HG03565 (cell line): ENCODE measurements around the gene NAXE.
"Not testable (repeated sequence)": the region's sequence is repeated elsewhere in the genome, so short reads cannot be mapped to it uniquely, and the experiment has no call there.

Source experiments
- ATAC-seq: cut with Tn5 transposase; IDR thresholded peaks from one replicate; pipeline ENCODE4 v1.9.1; 2021; ENCODE audit warnings: mild to moderate bottlenecking, moderate library complexity; ENCODE audit not compliant: unreplicated experiment

Gene NAXE

DNA sequence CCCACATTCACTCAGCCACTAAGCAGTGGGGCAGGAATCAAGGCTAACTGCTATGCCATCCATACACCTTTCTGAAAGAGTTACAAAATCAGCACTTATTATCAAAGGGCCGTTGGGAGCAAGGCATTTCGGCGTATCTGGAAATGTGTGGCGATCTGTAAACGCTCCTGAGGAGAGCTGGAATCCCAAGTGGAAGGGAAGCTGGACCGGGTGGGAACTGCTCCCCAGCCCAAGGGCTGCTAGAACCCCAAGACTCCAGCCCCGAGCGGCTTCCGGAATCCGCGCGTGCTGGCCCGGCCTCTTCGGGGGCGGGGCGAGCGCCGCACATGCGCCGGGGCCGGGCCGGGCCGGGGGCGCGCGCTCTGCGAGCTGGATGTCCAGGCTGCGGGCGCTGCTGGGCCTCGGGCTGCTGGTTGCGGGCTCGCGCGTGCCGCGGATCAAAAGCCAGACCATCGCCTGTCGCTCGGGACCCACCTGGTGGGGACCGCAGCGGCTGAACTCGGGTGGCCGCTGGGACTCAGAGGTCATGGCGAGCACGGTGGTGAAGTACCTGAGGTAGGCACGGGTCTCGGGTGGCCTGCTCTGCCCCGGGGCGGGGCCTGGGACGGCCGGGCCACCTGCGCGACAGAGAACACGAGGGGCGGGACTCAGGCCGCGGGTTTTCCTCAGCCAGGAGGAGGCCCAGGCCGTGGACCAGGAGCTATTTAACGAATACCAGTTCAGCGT, at the start of gene NAXE:
NAXE (plus strand) TSS at position 345 of the 726 bp plus-strand sequence; CDS start at position 374, 29 bp downstream.
- peak; percentile 60 for ATAC-seq

DNA sequence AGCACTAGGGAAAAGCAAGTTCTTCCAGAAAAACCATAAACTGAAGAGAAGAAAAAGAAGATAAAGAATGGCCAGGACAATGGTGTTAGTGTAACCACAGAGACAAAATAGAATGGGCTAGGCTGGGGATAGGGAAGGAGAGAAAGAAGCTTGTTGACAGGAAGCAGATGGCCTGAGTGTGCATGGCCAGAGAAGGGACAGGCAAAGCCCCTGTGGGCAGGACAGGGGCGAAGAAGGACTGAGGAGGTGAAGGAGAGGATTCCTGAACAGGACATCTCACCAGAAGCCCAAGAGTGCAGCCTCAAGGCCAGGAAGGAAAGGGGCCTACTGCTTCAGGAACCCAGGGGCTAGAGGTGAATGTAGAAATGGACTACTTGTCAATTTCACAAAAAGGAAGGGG, 48.5 kb upstream of the NAXE start:
- ATAC-seq, result no peak

DNA sequence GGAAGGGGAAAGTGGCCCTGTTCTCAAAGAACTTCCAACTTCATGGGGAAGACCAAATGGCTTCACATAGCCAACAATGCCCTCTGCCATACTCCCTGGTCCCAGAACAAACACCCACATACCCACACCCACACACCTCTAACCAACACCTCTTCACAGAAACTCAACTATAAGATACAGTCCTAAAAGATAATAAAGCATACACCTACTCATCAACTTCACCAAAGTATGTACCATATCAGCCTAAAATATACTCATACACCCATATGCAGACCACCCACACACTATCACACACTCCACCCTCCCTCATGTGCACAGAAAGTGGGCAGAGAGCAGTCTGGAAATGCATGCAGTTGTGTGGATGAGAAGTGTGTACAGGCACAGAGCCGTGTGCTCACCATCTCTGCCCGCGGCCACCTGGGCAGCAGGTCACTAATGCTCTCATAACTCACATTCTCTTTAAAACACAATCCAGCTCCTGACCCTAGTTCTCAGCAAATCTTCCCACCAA, 46.9 kb upstream of the NAXE start:
- no peak for ATAC-seq

DNA sequence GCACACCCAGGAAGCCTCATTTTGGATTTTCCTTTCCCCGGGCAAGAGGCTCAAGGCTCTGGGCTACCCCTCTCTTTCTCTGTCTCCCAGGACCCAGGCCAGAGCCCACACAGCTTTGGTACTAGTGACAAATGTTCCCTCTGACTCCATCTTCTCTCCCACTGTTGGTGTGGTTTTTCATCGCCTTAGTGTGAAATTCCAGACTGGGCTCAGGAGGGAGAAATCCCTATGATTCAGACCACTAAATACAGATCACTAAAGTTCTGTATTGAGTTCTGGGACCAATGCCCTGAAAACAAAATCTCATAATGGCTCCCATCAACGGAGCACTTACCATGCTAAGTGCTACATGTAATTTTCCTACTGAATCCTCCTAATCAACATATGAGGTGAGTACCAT, 45.3 kb upstream of the NAXE start:
- no peak for ATAC-seq

DNA sequence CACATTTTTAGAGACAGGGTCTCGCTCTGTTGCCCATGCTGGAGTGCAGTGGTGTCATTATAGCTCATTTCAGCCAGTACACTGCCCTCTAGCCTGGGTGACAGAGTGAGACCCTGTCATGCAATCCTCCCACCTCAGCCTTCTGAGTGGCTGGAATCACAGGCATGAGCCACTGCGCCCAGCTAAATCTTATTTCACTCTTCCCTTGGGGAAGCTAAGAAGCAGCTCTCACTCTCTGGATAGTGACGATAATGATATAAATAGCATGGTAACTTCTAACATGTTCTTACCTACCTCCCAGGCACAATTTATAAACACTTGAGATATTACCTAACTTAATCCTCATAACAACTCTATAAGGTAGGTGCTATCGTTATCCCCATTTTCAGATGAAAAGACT, 44.1 kb upstream of the NAXE start:
- no peak for ATAC-seq

DNA sequence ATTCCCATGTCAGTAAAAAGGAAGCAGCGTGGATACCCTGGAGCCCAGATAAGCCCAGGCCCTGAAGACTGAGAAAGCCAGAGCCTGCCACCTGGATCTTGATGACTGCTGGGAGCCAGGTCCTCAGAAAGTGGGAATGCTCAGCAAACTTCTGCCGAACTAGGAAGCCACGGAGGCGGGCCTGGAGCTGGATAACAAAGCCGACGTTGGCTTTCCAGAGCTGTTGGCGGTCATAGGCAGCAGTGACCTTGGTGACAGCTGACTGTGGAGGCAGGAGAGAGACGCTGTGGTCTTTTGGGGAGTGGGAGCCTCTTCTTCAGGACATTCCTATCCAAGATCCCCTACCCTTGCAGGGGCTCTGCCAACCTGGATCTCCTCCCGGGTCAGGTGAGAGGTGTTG, 43.6 kb upstream of the NAXE start:
- no peak for ATAC-seq

DNA sequence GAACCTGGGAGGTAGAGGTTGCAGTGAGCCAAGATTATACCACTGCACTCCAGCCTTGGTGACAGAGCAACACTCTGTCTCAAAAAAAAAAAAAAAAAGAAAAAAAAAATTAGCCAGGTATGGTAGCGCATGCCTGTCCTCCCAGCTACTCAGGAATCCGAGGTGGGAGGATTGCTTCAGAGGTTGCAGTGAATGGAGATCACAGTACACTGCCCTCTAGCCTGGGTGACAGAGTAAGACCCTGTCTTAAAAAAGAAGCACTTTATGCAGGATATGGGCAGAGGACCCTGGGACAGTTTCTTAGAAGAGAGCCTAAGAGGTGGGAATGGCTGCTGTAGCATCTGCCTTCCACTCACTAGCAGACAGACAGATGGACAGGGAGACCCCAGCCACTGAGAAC, 42.2 kb upstream of the NAXE start:
- ATAC-seq, result no peak

DNA sequence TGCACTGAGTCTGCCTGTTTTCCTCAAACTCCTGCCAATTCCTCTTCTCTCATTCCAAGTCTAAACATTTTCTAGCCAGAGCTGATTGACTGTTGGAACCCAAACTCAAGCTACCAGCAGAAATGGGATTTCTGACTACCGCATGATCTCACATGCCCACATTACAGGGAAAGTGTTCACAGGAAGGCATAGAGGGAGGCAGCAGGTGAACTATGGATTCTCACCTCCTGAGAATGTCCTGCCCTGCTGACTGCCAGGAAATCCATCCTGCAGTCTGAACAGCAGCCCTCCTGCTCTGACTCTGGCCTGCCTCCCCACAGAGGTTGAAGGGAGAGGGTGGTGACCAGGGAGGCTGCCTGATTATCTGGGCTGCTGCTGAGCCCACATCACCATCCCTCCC, 41.7 kb upstream of the NAXE start:
- no peak for ATAC-seq

DNA sequence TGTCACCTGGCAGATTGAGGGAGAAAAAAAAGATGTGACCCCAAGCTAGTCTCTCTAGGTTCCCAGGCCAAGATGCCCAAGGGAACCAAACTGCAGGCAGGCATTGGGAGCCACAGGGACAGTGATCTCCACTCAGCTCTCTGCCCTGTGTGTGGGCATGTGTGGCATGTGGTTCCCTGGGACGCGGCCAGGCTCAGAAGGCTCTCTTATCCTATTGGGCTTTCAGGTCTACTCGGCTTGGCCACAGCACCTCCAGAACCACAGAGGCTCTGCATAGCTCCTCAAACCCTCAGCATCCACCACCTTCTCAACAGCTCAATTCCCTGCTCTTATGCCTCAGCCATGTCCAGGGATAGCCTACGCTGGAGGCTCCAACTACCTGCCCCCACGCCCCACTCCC, 41.2 kb upstream of the NAXE start:
- ATAC-seq, result no peak

DNA sequence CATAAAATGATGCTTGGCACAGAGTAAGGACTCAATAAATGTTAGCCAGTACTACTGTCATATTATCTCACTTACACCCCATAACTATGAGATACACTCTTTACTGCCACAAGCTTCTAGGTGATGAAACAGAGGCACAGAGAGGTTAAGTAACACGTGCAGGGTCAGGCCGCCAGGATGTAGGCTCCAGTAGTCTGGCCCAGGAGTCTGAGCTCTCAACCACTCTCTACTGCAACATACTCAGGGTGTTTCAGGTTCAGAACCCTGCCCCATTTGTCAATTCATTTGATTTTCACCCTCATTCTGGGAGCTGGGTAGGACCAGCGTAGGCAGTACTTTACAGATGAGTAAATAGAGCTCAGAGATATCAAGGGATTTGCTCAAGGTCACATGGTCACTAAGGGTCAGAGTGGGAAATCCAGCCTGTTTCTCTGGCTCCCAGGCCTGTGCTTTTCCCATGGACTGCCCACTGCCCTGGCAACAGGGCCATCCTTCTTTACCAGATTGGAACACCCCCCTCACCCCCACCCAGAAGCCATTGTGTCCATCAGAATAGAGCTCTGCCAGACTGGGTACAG, 40.4 kb upstream of the NAXE start:
- no peak for ATAC-seq

DNA sequence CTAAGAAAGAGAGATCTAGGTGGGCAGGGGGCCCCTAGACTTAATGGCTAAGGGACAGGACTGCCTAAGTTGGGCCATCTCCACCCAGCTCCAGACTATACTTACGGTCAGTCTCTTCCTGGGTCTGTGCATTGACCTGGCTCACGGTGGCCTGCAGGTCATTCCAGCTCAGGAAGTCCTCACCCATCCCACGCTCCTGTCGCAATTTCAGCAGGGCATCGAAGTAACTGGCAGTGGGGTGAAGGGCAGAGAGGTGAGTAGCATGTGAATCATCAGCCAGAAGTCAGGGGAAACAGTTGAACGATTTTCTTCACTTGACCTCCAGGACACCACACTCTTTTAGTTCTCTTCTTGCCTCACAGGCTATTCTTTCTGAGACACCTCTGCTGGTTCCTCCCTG, 39.7 kb upstream of the NAXE start:
- ATAC-seq, result no peak

DNA sequence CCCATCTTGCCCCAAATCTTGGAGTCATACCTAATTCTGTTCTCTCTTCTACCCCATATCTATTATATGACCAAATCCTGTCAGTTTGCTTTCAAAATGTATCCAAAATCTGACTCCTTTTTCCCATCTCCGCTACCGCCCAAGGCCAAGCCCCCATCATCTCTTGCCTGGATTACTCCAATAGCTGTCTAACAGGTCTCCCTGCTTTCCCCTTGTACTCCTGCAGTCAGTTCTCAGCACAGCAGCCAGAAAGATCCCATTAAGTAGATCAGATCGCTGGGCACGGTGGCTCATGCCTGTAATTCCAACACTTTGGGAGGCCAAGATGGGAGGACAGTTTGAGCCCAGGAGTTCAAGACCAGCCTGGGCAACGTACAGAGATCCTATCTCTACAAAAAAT, 39.1 kb upstream of the NAXE start:
- ATAC-seq, result no peak

DNA sequence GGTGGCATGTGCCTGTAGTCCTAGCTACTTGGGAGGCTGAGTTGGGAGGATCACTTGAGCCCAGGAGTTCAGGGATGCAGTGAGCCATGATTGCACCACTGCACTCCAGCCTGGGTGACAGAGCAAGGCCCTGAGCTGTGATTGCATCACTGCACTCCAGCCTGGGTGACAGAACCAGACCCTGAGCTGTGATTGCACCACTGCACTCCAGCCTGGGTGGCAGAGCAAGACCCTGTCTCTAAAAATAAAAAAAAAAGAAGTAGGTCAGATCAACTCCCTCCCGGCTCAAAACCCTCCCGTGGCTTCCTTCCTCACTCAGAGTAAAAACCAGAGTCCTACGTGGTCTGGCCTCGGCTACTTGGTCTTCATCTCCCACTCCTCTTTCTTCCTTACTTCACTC, 38.6 kb upstream of the NAXE start:
- not testable (repeated sequence) for ATAC-seq

DNA sequence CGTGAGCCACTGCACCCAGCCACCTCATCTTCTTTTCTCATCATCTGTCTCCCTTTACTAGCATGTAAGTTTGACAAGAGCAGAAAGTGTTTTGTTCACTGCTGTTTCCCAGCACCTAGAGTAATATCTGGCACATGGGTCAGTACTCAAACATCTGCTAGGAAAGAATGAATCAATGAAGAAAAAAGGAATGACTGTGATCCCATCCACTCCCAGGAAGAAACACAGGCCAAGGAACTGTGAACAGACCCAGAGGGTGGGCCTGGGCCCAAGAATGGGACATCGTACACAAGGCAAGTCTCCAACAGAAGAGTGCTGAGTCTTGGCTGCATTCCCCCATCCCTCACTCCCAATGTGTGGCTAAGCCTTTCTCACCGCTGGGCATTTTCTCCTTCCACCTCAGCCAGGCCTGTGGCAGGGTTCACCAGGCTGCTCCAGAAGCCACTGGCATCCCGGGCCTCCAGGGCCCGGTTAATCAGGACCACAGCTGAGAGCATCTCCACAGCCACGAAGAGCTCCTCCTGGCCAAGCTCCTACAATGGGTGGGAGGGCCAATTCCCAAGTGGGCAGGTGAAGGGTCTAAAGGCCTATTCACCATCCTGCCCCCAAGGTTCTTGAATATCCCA, 37.6 kb upstream of the NAXE start:
- no peak for ATAC-seq

DNA sequence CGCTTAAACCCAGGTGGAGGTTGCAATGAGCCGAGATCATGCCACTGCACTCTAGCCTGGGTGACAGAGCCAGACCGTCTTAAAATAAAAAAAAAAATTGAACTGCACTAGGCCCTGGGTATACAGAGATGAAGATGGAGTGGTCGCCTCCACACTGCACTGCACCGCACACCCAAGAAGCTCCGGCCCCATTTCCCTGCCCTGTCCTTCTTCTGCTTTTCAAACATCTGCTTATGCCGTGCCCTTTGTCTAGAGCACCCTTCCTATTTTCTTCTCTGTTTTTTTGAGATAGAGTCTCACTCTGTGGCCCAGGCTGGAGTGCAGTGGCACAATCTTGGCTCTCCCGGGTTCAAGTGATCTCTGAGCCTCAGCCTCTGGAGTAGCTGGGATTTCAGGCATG, 36.6 kb upstream of the NAXE start:
- ATAC-seq, result no peak

DNA sequence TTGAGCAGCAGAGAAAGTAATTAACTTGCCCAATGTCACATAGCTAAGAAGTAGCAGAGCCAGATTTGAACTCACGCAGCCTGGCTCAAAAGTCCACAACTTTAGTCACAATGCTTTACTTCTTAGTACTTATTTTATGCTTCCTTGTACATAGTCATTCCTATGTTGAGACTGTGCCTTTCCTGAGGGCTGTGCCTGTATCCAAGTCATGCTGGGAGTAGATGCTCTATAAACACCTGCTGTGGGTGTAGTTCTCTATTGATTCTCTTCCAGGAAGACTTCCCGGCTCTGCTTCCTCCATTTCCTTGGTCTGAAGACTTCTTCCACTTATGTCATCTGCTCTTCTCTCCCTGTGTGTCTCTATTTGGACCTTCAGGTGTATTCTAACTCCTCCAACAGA, 35.9 kb upstream of the NAXE start:
- ATAC-seq, result no peak

DNA sequence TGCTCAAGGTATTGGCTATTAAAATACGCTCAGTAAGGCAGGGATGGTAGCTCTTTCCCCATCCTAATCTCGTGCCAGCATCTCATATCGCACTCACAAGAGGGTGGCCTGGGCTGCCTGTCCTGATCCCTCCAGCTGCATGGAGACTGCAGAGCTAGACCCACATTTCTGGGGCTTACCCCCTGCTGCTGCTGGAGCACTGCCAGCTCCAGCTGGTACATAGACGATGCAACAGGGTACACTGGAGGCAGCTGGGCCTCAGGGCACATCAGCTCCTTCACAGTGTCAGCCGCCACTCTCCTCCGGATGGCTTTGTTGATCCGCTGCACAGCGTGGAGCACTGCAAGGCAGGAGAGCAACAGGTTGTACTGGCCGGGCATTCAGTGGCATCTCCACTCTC, 35.2 kb upstream of the NAXE start:
- ATAC-seq, result no peak

DNA sequence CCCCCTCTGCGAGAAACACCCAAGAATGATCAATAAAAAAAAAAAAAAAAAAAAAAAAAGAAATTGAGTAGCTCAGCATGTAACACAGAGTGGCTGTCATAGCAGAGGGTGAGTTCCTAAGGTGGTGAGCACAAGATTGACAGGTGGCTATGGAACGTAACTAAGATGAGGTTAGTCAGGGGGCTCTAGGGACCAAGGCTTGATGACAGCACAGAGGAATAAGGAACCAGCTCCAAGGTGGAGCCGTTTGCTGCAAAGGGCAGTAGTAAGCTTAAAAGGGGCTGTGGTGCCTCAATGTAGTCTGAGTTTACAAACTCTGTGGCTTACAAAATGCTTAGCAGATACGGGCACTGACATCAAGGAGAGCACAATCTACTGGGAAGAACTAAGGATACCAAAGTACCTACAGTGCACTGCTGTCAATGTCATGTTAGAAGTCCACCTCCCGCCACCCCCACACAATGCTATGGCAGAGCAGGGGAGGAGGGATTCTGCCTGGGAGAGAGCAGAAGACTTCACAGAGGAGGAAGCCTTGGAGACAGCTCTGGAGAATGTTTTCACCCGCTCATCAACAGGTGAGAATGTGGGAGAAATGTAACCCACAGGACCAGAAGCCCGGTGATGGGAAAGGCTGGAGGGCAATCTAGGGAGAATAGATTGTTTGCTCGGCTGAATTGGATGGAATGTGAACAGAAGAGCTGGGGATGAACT, 32.3 kb upstream of the NAXE start:
- ATAC-seq, result no peak

DNA sequence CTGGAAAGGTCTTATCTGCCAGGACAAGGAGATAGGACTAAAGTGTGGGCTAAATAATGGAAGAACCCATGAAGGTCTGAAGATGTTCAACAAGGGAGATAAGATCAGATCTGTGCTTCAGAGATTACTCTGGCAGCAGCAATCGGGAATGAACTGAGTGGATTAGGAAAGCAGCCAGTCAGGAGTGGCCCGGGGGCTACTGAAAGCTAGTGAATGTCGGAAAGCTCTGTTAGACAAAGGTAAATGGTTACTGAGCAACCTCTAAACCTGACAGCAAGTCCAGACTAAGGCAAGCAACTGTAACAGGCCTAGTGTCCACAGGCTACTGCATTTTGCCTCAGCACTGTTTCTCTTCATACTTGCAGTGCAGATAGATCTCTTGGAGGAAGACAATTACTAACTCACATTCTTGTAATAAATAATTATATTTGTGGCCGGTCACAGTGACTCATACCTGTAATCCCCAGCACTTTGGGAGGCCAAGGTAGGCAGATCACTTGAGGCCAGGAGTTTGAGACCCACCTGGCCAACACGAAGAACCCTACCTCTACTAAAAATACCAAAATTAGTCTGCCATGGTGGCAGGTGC, 31.7 kb upstream of the NAXE start:
- no peak for ATAC-seq

DNA sequence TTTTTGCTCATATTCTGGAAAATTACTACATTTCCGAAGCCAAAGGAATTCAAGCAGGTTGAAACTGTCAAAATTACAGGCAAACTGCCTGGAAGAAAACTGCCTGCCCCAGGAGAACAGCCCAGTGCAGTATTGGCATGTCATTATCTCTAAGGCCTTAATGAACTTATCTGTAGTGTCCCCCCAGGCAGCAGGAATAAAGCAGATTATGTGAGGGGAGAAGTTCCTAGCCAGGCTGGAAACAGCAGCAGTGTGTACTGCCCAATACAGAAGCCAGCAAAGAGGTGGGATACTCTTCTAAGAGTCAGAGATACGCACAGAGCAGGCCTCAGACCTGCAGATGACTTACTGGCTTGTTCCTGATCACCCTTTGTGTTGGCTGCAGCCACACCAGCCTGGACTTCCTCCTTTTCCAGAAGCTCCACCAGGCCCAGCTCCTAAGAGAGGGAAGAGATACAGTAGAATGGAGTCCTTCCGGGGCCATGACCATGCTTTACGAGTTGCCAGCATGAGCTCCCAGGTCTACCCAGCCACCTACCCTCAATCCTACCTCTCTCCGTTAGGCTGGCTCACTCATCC, 30.9 kb upstream of the NAXE start:
- no peak for ATAC-seq

DNA sequence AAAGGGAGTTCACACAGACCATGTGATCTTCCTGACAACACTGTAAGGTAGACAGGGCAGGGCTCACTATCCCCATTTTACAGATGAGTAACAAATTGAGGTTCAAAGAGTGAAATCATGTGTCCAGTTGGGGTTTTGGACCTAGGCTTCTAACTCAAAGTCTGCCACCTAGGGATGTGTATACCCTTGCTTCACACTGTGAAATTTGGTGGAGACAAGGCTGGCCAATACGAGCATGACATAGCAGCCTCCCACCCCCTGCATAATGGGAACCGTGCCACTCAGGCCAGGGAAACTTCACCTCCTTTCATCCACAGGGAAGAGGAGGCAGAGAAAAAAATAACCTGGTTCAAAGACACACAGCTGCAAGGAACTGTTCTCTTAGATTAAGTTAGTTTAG, 26.1 kb upstream of the NAXE start:
- ATAC-seq, result no peak
